Stimulated activated CD4-positive, alpha-beta T cell treated with anti-CD3 and anti-CD28 coated beads, TNF-alpha, amount 100 ng/mL, for 24 hours (primary cell): ENCODE data around the gene ZDHHC16.
"Not testable (repeated sequence)": the region's sequence is repeated elsewhere in the genome, so short reads cannot be mapped to it uniquely, and the experiment has no call there.

Source experiments
- DNase-seq, 3 experiments: peaks; one replicate each; pipeline ENCODE4 v3.0.0-alpha.2; 2020; ENCODE audit warnings: low read depth in 3 of 3

Gene ZDHHC16

GRCh38 chr10:97479410-97479809 is 33.4 kb downstream of the ZDHHC16 start:
- not testable (repeated sequence) for DNase-seq

DNA sequence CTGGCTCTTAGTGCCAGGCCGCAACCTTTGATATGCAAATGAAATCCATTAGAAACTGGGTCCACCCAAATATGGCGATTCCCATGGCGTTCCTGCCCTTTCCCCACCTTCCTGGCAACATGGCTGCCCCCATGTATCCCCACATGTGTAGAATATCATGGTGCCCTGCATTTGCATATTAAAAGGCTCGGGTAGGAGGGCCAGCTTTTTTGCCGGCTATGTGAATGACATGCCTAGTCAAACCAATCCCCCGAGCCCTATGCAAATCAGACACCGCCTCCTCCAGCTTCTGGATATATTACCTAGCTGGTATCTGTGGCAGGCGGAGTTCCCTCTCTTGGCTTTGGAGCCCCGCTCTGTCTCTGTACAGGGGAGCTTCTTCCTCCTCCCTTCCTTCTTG is 34.0 kb downstream of the ZDHHC16 start:
- DNase-seq: no peak

GRCh38 chr10:97481071-97481470 is 35.1 kb downstream of the ZDHHC16 start:
- DNase-seq: no peak

DNA sequence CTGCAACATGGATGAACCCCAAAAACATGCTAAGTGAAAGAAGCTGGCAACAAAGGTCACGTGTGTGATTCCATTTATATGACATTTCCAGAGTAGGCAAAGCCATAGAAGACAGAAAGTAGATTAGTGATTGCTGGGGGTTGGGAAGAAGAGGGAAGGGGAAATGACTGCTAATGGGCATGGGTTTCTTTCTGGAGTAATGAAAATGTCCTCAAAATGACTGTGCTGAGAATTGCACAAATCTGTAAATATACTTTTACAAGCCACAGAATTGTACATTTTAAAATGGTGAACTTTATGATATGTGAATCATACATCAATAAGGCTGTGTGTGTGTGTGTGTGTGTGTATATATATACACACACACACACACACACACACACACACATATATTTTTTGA is 36.4 kb downstream of the ZDHHC16 start:
- DNase-seq: no peak

GRCh38 chr10:97483506-97483905 is 37.5 kb downstream of the ZDHHC16 start:
- DNase-seq: no peak

DNA sequence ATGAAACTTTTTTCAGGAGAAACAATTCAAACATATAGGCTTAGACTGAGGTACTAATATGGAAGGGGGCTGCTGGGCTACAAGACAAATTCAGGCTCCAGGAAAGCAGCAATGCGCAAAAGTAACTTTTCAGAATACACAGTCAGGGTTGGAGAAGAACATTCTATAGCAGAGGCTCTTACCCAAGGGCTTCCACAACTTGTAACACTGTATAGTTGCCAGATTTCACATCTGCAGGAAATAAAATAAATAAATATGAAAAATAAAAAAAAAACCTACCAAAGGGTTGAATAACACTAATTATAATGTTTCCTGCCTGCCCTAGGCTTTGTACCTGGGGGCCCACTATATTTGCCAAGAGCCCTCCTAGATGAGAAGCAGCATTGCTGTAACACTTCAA is 37.9 kb downstream of the ZDHHC16 start:
- no peak for DNase-seq

DNA sequence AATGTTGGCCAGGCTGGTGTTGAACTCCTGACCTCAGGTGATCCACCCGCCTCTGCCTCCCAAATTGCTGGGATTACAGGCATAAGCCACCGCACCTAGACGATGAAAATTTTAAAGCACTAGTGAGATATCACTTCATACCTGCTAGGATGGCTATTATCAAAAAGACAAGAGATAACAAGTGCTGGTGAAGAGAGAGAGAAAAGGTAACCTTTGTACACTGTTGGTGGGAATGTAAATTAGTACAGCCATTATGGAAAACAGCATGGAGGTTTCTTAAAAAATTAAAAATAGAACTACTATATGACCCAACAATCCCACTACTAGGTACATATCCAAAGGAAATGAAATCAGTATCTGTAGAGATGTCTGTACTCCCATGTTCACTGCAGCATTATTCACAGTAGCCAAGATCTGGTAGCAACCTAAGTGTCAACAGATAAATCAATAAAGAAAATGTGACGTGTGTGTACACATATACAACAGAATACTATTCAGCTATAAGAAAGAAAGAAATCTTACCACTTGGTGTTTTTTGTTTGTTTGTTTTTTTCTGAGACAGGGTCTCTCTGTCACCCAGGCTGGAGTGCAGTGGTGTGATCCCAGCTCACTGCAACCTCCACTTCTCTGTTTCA is 39.8 kb downstream of the ZDHHC16 start:
- no peak for DNase-seq

DNA sequence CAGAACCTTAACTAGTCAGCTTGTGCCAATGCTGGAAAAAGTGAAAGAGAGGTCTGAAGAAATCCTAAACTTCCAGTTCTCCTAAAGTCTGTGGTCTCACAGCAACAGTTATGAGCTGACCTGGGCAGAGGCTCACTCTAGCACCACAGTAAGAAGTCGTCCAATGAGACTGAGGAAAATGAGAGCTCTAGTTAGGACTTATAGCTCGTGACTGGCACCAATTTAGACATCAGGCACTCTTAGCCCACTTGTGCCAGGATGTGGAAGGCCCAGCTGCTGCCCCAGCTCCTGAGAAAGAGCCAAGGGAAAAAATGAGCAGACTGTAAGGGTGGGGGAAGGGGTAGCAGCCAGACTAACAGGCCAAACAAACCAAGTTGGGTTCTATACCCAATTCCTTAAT is 44.6 kb downstream of the ZDHHC16 start:
- DNase-seq: no peak

DNA sequence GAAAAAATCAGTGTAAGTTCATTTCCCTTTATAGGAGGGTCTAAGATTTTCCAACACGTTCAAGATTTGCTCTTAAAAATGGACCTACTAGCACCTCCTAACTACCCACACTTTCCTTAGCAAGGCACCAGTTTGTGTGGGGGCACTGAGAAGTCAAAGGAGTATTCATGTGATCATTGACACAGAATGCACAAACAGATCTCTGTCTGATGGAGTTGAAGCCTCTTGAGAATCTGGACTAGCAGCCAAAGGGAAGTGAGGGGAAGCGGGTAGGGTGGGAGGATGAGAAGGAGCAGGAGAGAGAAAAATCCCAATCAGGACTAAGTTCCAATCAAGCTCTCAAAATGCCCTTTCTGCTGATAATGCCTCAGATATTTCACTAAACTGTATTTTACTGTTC is 48.2 kb downstream of the ZDHHC16 start:
- no peak for DNase-seq

- DNase-seq: no peak
Measured at GRCh38 chr10:97494863-97495506, 49.0 kb downstream of the ZDHHC16 start.

DNA sequence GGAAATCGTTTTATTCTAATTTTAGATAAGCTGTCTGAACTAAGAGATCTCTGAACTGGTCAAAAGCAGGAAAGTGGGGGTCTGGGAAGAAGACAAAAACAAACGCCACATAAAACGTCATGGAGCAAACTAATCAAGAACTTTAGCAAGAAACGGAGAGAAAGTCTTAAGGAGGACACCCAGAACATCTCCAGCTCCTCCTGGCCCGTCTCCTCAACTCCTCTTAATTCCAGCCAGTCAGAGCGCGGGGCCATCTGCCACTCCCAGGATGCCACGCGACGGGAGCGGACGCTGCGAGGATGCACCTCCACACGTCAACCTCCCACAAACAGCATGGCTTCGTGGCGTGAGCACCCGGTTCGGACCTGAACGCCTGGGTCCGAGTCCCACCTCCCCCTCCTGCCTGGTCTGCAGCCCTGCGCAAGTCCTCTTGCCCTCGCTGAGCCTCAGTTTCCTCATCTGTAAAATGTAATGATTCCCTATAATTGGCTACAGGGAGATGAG is 51.6 kb downstream of the ZDHHC16 start:
- DNase-seq: peak; percentile 61 to 85 (median 69)

DNA sequence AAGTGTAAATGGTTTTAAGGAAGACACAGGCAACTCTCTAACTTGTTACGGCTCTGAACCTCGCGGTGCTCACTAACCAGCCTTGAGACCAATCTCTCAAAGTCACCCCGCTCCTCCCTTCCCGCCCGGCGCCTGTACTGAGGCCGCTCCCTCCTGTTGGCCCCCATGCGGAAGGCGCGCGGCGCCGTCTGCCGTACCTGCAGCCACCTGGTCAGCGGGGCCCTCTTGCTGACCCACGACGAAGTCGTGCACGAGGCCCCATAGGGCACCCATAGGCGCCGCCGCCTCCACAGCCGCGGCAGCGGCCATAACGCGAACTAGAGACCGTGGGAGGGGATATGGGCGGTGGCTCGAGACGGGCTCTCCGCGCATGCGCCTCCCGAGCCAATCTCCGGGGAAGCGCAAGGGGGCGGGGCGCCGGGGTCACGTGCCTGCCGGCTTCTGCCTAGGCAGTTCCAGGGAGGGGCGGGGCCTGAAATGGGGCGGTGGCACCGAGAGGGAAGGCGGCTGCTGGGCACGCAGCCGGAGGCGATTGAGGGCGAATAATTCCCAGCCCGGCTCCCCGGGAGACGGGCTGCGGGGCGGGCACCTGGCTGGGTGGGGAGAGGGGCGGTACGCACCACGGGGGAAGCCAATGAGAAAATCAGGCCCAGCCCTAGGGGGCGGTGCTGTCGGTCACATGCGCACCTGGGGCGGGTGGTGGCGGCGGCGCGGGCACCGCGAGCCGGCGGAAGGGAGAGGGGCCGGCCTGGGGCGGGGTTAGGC is 52.3 kb downstream of the ZDHHC16 start, which contains the start of gene MMS19:
Gene MMS19, minus strand, starts transcription at position 347 of the 765 bp plus-strand sequence. Its CDS starts 38 bp downstream, at position 309.
- peak; percentile 99 to 100 (median 100) for DNase-seq

DNA sequence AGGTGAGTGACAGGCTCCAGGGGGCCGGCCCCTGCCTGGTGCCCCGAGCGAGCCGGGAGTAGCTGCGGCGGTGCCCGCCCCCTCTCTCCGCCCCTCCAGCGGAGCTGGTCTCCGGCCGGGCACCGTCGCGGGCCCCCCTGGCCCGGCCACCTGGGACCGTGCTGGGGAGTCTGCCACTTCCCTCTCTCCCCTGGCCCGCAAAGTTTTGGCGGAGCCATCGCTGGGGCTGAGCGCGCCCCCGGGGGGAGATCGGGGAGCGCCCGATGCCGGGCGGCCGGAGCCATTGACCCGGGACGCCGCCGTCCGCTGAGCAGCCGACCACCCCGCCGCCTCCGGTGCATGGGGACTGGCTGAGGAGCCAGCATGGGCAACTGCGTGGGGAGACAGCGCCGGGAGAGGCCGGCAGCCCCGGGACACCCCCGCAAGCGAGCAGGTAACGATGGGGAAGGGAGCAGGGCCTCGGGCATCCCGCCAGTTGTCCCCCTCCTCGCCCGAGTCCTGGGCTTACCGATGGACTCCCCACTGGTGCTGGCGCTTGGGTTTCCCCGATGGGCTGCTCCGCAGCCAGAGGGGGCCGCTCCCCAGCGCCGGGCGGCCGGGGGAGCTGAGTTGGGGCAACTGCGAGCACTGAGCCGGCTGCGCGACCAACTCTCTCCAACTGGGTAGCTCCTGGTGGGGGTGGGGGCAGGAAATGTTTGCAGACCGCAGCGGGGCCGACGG is 53.0 kb downstream of the ZDHHC16 start, which contains the start of gene UBTD1:
Gene UBTD1, plus strand, starts transcription at position 84 of the 720 bp plus-strand sequence. Its CDS starts 280 bp downstream, at position 364.
- peak in 2 of 3 experiments; percentile 2 to 25 for DNase-seq

GRCh38 chr10:97499561-97500296 is 53.8 kb downstream of the ZDHHC16 start:
- no peak for DNase-seq

GRCh38 chr10:97500297-97500575 is 54.3 kb downstream of the ZDHHC16 start:
- no peak for DNase-seq

GRCh38 chr10:97502916-97503315 is 56.9 kb downstream of the ZDHHC16 start:
- DNase-seq: no peak

DNA sequence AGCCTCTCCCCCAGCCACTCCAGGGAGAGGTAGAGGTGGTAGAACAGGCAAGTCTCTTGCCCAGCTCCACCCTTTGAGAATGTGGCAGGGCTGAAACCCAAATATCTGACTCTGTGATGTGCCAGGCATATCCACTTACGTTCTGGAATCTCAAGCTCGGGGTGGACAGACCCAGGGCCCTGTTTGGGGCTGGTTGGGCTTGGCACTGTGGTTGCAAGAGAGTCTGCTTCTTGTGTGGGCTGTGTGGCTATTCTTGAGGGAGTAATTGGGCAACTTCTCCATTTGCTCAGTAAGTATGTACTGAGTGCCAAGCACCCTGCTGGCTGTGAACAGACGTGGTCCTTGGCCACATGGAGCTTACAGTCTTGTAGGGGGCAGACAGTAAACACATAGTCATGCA is 57.4 kb downstream of the ZDHHC16 start:
- no peak for DNase-seq

GRCh38 chr10:97505152-97505551 is 59.2 kb downstream of the ZDHHC16 start:
- DNase-seq: no peak

GRCh38 chr10:97506199-97506991 is 60.4 kb downstream of the ZDHHC16 start:
- DNase-seq: no peak
